GM10266 (cell line): ENCODE measurements around the gene GRM1.

Experiments used
- DNase-seq: peaks from one replicate; pipeline ENCODE4 v3.0.0; 2012; ENCODE audit errors: extremely low spot score
- CTCF ChIP-seq: IDR thresholded peaks from 2 replicates; pipeline ENCODE4 v1.5.1; 2012; ENCODE audit warnings: mild to moderate bottlenecking, low read depth; ENCODE audit not compliant: control insufficient read depth, insufficient read depth; ENCODE audit errors: missing control alignments

The GRM1 gene

GRCh38 chr6:146184701-146185100, 155.8 kb downstream of the GRM1 start:
- no peak for TF ChIP-seq CTCF

GRCh38 chr6:146189131-146189530, 160.3 kb downstream of the GRM1 start:
- DNase-seq = no peak
- TF ChIP-seq CTCF = no peak

More at GRCh38 chr6:146184701-146185100, 155.8 kb downstream of the GRM1 start:
- DNase-seq = no peak

- TF ChIP-seq CTCF = no peak
- DNase-seq = no peak
These were observed 161.7 kb downstream of the GRM1 start for GRCh38 chr6:146190581-146190980.

GRCh38 chr6:146191166-146191565, 162.3 kb downstream of the GRM1 start:
- no peak for TF ChIP-seq CTCF
- DNase-seq = no peak

GRCh38 chr6:146191612-146192011, 162.8 kb downstream of the GRM1 start:
- no peak for DNase-seq
- TF ChIP-seq CTCF = no peak

- DNase-seq = no peak
- no peak for TF ChIP-seq CTCF
These were observed 165.6 kb downstream of the GRM1 start for GRCh38 chr6:146194434-146194833.

GRCh38 chr6:146200176-146200575, 171.3 kb downstream of the GRM1 start:
- no peak for DNase-seq
- TF ChIP-seq CTCF = no peak
